ENCODE results near the gene C20orf173.
"Not testable (repeated sequence)": the region's sequence is repeated elsewhere in the genome, so short reads cannot be mapped to it uniquely, and the experiment has no call there.

Gene C20orf173

GRCh38 chr20:35529552-35529951, at the start of gene C20orf173:
C20orf173 (minus strand) TSS chr20:35529652; CDS start chr20:35529373, 279 bp downstream.
- DNase-seq: no peak

DNA sequence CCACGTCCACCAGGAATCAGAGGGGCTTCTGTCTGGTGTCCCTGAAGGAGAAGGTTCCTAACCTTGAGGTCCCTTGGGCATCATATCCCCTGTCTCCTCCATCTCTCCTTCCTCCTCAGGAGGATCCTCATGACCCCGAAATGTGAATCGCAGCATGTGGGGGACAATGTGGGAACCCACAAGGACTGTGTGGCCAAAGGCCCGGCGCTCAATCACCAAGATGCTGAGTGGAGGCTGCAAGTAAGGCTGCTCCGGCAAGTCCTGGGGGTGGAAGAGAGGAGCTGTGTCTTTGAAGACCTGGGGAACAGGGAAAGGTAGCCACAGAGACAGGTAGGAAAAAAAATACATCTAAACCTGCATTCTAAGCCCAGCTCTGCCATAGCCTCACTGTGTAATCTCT, 49.7 kb upstream of the C20orf173 start:
- no peak for DNase-seq

- no peak for DNase-seq
These were observed 49.0 kb upstream of the C20orf173 start for GRCh38 chr20:35578469-35578868.

DNA sequence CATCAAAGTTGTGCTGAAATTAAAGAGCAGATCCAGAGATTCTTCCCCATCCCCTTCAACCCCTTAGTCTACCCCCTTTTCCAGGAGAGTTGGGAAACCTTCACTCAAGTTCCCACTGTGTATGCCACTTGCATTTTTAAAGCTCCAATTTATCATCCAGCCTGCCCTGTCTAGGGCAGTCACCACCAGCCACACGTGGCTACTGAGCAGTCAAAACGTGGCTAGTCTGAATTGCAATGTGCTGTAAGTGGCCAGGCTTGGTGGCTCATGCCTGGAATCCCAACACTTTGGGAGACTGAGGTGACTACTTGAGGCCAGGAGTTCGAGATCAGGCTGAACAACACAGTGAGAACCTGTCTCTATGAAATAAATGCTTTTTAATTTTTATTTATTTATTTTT, 47.4 kb upstream of the C20orf173 start:
- no peak for DNase-seq

DNA sequence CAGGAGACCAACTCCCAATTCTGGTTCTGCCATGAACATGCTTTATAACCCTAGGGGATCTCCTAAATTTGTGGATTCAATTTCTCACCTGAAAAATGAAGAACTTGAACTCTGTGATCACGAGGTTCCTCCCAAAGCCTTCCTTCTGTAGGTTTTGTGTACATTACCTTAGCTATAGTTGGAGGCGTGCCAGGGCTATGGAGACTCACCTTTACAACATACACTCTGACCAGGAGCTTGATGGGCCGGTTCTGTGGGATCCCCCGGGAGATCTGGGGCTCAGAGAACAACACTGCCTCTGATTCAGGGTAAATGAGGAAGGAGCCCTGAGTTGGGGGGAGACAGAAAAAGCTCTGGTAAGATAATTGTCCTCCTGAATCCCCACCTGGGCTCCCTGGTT, 46.5 kb upstream of the C20orf173 start:
- no peak for DNase-seq

DNA sequence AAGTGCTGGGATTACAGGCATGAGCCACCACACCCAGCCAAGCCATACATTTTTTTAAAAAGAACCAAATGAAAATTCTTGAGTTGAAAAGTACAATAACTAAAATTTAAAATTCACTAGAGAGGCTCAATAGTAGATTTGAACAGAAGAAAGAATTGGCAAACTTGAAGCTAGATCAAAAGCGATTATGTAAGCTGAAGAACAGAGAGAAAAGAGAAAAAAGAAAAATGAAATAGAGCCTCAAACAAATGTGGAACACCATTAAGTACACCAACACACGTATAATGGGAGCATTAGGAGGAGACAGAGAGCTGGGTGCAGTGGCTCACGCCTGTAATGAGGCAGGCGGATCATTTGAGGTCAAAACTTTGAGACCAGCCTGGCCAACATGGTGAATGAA, 43.4 kb upstream of the C20orf173 start:
- no peak for DNase-seq

DNA sequence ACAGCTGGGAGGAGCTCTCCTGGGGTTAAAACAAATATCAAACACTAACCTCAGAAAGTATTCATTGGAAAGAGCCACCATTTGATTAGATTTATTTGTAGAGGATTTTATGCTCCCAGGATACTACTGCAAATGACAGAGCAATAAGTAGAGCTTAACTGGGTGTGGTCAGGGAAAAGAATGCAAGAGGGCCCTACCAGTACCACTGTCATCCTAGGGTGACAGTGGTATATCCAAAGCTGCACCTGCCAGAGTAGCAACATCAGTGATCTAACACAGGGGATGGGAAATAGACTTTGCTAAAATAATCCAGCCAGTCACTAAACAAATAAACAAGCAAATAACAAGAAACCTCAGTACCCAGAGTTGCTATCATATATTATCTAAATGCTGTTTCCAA, 42.1 kb upstream of the C20orf173 start:
- DNase-seq: no peak

- no peak for DNase-seq
These were observed 39.2 kb upstream of the C20orf173 start for GRCh38 chr20:35568645-35569044.

- DNase-seq: no peak
These were observed 35.5 kb upstream of the C20orf173 start for GRCh38 chr20:35564905-35565304.

- DNase-seq: no peak
These were observed 34.4 kb upstream of the C20orf173 start for GRCh38 chr20:35563834-35564233.

DNA sequence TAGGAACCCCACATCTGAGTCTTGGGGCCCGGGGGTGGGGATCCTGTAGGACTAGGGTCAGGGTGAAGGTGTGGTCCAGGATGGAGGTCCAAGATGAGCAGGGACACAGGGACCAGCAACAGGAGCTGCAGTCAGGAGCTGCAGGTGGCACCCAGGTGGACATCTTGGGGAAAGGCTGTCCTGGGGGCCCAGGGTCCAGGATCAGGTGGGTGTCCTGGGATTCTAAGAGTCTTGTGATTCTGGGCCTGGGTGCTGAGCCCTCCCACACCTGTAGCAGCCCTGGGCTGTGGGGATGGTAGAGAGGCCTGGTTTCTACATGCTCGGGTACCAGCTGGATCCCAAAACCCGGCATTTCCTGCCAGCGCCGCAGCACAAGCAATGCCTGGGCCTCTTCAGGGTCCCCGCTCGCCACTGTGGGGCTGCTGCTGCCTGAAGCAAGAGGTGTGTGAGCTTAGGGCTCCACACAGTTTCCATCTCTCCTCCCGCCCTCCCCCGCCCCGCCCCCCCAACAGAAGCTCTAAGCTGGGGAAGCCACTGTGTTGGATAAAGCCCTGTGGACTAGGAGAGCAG, 33.2 kb upstream of the C20orf173 start:
- no peak for DNase-seq

GRCh38 chr20:35561671-35562070, 32.2 kb upstream of the C20orf173 start:
- DNase-seq: no peak

GRCh38 chr20:35561268-35561667, 31.8 kb upstream of the C20orf173 start:
- DNase-seq: no peak

GRCh38 chr20:35560541-35560940, 31.1 kb upstream of the C20orf173 start:
- no peak for DNase-seq

DNA sequence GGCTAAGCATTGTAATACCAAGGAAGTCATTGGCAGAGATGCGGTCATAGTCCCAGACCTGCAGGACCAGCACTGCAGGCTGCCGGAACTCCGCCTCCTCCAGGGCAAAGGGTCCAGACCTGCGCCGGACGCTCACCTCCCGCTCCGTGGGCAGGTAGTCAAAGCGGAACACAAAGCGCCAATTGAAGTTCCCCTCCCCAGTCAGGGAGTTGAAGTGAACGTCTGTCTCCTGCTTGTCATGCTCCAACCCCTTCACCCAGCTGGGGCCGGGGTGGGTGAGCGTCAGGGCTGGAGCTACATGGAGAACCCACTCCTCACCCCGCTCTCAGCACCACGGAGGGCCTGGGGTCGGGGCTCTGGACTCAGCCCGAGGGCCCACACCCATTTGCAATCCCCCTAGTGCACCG, 30.7 kb upstream of the C20orf173 start:
- DNase-seq: no peak

- DNase-seq: no peak
These were observed 29.7 kb upstream of the C20orf173 start for GRCh38 chr20:35559042-35559693.

- DNase-seq: no peak
These were observed 29.0 kb upstream of the C20orf173 start for GRCh38 chr20:35558451-35558850.

DNA sequence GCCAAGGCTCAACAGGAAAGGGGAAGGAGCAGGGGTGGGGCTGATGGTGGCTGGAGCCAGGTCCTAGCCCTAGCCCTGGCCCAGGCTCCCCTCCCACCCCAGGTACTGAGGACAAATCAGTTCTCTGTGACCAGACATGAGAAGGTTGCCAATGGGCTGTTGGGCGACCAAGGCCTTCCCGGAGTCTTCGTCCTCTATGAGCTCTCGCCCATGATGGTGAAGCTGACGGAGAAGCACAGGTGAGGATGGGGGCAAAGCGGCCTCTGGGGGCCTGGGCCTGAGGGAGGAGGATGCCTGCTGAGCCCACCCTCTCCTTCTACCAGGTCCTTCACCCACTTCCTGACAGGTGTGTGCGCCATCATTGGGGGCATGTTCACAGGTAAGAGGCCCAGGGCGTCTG, 27.4 kb upstream of the C20orf173 start:
- no peak for DNase-seq

- no peak for DNase-seq
These were observed 26.6 kb upstream of the C20orf173 start for GRCh38 chr20:35555951-35556645.

DNA sequence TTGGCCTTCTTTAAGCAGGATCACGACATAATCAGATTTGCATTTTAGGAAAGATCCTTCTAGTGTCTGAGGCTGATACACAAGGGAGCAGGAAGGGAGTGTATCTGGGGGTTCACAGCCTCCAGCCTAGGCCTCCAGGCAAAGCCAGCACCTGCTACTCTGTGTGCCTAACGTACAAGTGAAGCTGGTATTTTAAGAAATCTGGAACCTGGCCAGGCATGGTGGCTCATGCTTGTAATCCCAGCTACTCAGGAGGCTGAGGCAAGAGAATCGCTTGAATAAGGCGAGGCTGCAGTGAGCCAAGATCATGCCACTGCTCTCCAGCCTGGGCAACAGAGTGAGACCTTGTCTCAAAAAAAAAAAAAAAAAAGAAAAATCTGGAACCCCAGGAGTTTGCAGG, 26.0 kb upstream of the C20orf173 start:
- not testable (repeated sequence) for DNase-seq

GRCh38 chr20:35552914-35553313, 23.5 kb upstream of the C20orf173 start:
- DNase-seq: no peak

DNA sequence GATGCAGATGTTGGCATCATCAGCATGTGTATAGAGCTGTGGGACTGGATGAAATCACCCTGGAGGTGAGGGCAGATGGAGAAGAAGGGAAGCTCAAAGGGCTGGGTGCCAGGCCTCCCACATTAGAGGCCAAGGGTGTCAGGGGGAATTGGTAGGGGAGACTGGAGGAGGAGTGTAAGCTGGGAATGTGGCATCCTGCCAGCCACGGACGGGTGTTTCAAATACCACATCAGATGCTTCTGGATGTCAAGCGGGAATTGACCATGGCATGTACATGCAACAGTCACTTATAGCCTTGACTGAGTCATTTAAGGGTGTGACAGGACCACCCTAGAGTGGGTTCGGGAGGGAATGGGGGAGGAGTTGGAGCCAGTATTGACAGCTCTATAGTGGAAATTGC, 22.1 kb upstream of the C20orf173 start:
- DNase-seq: no peak

DNA sequence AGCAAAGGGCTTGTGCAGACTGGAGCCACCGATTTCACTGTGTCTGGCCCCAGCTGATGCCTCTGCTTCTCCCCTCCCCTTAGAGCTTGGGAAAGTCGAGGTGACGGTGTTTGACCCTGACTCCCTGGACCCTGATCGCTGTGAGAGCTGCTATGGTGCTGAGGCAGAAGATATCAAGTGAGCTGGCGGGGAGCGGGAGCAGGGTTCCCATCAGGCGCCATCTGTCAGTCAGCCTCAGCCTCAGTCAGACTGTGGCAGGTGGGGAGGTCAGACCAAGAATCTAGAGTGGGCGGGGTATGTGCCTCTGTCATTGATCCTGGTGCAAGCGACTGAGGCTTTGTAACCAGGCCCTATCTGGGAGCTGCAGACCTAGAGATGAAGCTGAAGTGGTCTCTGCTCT, 17.9 kb upstream of the C20orf173 start:
- DNase-seq: no peak

DNA sequence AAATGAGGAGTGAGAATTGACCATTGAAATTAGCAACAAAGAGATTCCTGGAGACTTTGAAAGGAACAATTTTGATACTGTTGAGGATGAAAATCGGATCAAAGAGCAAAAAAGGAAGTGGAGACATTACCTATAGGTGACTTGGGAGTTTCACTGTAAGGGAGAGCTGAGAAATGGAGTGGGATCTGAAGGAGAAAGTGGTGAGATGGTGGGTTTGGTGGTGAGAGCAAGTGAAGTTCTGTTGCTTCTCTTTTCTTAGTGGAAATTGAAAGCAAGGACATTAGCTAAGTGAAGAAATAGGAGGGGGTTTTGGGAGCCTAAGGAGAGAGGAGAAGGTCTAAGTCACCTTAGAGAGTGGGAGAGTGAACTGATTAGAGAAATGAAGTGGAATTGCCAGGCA, 16.7 kb upstream of the C20orf173 start:
- no peak for DNase-seq
